Activated B cell treated with CpG ODN at 0.5 μM for 24 hours (primary cell): ENCODE results near the gene SUCLG2. TPM values are rescaled to one million over a fixed set of nuclear protein-coding genes. Genes with fewer than 3 reads are reported as not detected.
A peak's percentile ranks its signal among the peaks of the same experiment; 100 is the strongest.

Source experiments
- ATAC-seq: fragments of 200-7000 bp; cut with Tn5 transposase; one replicate; pipeline ENCODE4 v1.10.0; 2021; ENCODE audit warnings: low read depth, mild to moderate bottlenecking, moderate library complexity
- CTCF ChIA-PET: fragments of 350-600 bp; sonication (Branson Sonifier 250); formaldehyde crosslinking; loops from one replicate; lab custom pipeline; 2021; ENCODE audit warnings: antibody characterized with exemption; lab: Charles Lee
- POLR2A ChIA-PET: fragments of 350-600 bp; sonication (Branson Sonifier 250); formaldehyde crosslinking; loops from one replicate; lab custom pipeline; 2021; ENCODE audit warnings: antibody characterized with exemption; lab: Charles Lee
- DNase-seq: peaks from one replicate; pipeline ENCODE4 v3.0.0; 2022
- H3K27ac Mint-ChIP-seq: one replicate; pipeline ENCODE4 v1.8.0; 2020; ENCODE audit warnings: mixed read lengths
- H3K27me3 Mint-ChIP-seq: one replicate; pipeline ENCODE4 v1.8.0; 2021; ENCODE audit warnings: mixed read lengths
- H3K36me3 Mint-ChIP-seq: one replicate; pipeline ENCODE4 v1.8.0; 2021; ENCODE audit warnings: low read depth, mixed read lengths
- H3K4me1 Mint-ChIP-seq: one replicate; pipeline ENCODE4 v1.8.0; 2021; ENCODE audit warnings: mixed read lengths
- H3K4me3 Mint-ChIP-seq: one replicate; pipeline ENCODE4 v1.8.0; 2020; ENCODE audit warnings: mild to moderate bottlenecking, mixed read lengths
- H3K9me3 Mint-ChIP-seq: one replicate; pipeline ENCODE4 v1.8.0; 2020; ENCODE audit warnings: mixed read lengths
- CTCF ChIP-seq: fragments of 200-600 bp; IDR thresholded peaks from one replicate; pipeline ENCODE4 v1.8.0; 2022; ENCODE audit warnings: antibody characterized with exemption, mild to moderate bottlenecking
- intact Hi-C: fragments of 100-400 bp; cut with micrococcal nuclease; formaldehyde crosslinking; loops from one replicate; pipeline ENCODE4 v1.15.1; 2024
- total RNA-seq: library from RNA; stranded (reverse); gene quantifications from 2 replicates; pipeline ENCODE4 v1.2.3, GENCODE V29; 2022

The SUCLG2 gene
- total RNA-seq, 1 donor from 2014 or later: 40.8 TPM

- DNase-seq: no peak
- Mint-ChIP-seq H3K4me3 (no peak overlapping the region), H3K9me3 (no peaks in the 10 kb centered on the region), H3K36me3 (no peaks in the 10 kb centered on the region), H3K27me3 (no peaks in the 10 kb centered on the region), H3K27ac (no peak overlapping the region), H3K4me1 (peaks cover 11% of the 10 kb centered on the region)
- no peak for ATAC-seq
- intact Hi-C loops: no loop called here
- POLR2A ChIA-PET: no interaction called here
- CTCF ChIA-PET: interaction anchor here (0.6 kb wide), 1 partner anchor 20 kb away, joined by 4 read pairs; no protein-coding TSS in a partner anchor
- TF ChIP-seq CTCF: no peak
Observed at GRCh38 chr3:67661089-67661488, 6.7 kb upstream of the SUCLG2 start.

- Mint-ChIP-seq H3K9me3 (no peaks in the 10 kb centered on the region), H3K36me3 (peaks cover 1% of the 10 kb centered on the region), H3K27me3 (no peaks in the 10 kb centered on the region), H3K27ac (no peak overlapping the region), H3K4me3 (no peak overlapping the region), H3K4me1 (peaks cover 34% of the 10 kb centered on the region)
- POLR2A ChIA-PET: no interaction called here
- ATAC-seq (no peak), DNase-seq (no peak)
- intact Hi-C loops: loop anchor here (10.0 kb wide), 2 partner anchors 1152 to 1272 kb away; partner anchors contain the start of gene LRIG1
- CTCF ChIA-PET: no interaction called here
- TF ChIP-seq CTCF: no peak
Observed at GRCh38 chr3:67657192-67657591, 2.8 kb upstream of the SUCLG2 start.

GRCh38 chr3:67656614-67657013 lies 2.2 kb upstream of the SUCLG2 start:
- POLR2A ChIA-PET: interaction anchor here (0.6 to 3.8 kb wide), 2 partner anchors 29 to 31 kb away, joined by 3 to 23 read pairs; no protein-coding TSS in a partner anchor
- no peaks in the 10 kb centered on the region for H3K27me3 Mint-ChIP-seq
- H3K4me1 Mint-ChIP-seq: peaks cover 40% of the 10 kb centered on the region
- H3K27ac Mint-ChIP-seq: peak overlapping the region; percentile 85
- TF ChIP-seq CTCF: no peak
- peak overlapping the region; percentile 86 for H3K4me3 Mint-ChIP-seq
- H3K36me3 Mint-ChIP-seq: peaks cover 6% of the 10 kb centered on the region
- no peaks in the 10 kb centered on the region for H3K9me3 Mint-ChIP-seq
- ATAC-seq (no peak), DNase-seq (no peak)
- intact Hi-C loops: loop anchor here (10.0 kb wide), 2 partner anchors 1152 to 1272 kb away; partner anchors contain the start of gene LRIG1
- CTCF ChIA-PET: no interaction called here

GRCh38 chr3:67655364-67656121 lies 1.1 kb upstream of the SUCLG2 start:
- peak overlapping the region; percentile 86 for H3K4me3 Mint-ChIP-seq
- peaks cover 50% of the 10 kb centered on the region for H3K4me1 Mint-ChIP-seq
- intact Hi-C loops: loop anchor here (1.0 to 10.0 kb wide), 5 partner anchors 30 to 1429 kb away; partner anchors contain the start of genes ARL6IP5 and LRIG1
- peak overlapping the region; percentile 85 for H3K27ac Mint-ChIP-seq
- H3K9me3 Mint-ChIP-seq: no peaks in the 10 kb centered on the region
- DNase-seq (peak; percentile 38), ATAC-seq (peak; percentile 28)
- POLR2A ChIA-PET: interaction anchor here (0.6 to 3.8 kb wide), 12 partner anchors 9 to 1454 kb away, joined by 3 to 23 read pairs (median 6); partner anchors contain the start of gene KBTBD8
- CTCF ChIA-PET: interaction anchor here (1.0 to 1.1 kb wide), 2 partner anchors 28 to 609 kb away, joined by 3 read pairs; no protein-coding TSS in a partner anchor
- peaks cover 6% of the 10 kb centered on the region for H3K36me3 Mint-ChIP-seq
- H3K27me3 Mint-ChIP-seq: no peaks in the 10 kb centered on the region
- TF ChIP-seq CTCF: no peak

- DNase-seq: no peak
- Mint-ChIP-seq H3K27me3 (no peaks in the 10 kb centered on the region), H3K4me1 (peaks cover 58% of the 10 kb centered on the region), H3K9me3 (no peaks in the 10 kb centered on the region), H3K4me3 (peak overlapping the region; percentile 86), H3K36me3 (peaks cover 6% of the 10 kb centered on the region), H3K27ac (peak overlapping the region; percentile 85)
- CTCF ChIA-PET: interaction anchor here (1.0 to 1.1 kb wide), 2 partner anchors 29 to 608 kb away, joined by 3 read pairs; no protein-coding TSS in a partner anchor
- TF ChIP-seq CTCF: no peak
- intact Hi-C loops: loop anchor here (1.0 to 10.0 kb wide), 7 partner anchors 30 to 1434 kb away; partner anchors contain the start of genes ARL6IP5, KBTBD8, LRIG1 and SLC25A26
- peak; percentile 4 for ATAC-seq
- POLR2A ChIA-PET: interaction anchor here (0.7 to 3.8 kb wide), 10 partner anchors 9 to 659 kb away, joined by 3 to 23 read pairs (median 4); partner anchors contain the start of gene KBTBD8
Observed at GRCh38 chr3:67654844-67655177, 399 bp upstream of the SUCLG2 start.
